Activated CD4-positive, alpha-beta T cell treated with anti-CD3 and anti-CD28 coated beads, Interleukin-2, amount 50 U/mL, for 4 hours (primary cell): Measurements from ENCODE around the gene MYO1C.

Experiments used
- DNase-seq, 2 experiments: peaks; one replicate each; pipeline ENCODE4 v3.0.0-alpha.2; 2020

Gene MYO1C

DNA sequence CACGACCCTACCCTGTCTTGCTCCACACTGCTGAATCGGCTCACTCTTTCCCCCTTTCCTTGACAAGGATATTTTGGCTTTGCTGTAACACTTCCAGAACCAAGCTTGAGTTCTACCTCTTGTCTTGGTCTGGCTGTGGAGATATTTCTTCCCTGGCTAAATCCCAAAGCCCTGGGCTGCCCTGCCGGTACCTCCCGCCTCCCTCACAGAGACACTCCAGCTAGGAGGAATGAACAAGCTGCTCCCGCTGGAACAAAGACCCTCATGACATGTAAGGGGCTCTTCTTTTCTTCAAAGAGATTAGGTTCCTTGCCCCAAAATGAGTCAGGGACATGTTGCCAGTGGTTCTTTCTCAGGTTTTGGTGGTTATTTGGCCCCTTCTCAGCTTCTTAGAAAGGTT, 13.1 kb upstream of the MYO1C start:
- DNase-seq, result no peak

DNA sequence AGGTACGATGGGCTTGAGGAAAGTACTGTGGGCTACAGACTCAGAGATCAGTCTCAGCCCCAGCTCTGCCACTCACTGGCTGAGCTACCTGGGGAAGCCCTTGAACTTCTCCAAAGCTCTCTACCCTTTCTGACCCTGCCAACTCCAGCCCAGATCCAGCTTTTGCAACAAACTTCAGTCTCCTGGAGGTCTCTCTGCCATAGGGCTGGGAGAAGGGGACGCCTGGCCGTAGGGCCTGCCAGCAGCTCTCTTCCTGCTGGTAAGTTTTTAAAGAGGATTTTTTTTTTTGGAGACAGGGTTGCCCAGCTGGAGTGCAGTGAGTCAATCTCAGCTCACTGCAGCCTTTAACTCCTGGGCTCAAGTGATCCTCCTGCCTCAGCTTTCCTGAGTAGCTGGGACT, 12.4 kb upstream of the MYO1C start:
- DNase-seq, result no peak

DNA sequence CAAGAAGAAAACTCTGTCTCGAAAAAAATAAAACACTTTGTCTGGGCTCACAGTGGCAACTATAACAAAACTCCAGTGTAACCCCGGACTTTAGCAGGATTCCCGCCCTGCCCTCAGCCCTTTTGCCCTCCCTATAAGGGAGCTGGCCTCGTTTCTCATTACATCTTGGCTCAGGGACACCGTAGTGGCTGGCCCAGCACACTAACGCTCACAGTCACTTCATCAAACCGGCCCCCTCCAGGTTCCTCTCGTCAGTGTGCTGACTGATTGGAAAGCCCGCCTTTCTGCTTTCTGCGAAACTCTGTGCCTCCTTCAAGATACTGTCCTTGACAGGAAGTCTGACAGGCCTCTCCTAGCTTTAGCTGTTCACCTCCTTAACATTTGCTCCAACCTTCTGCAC, 11.2 kb upstream of the MYO1C start:
- no peak for DNase-seq

DNA sequence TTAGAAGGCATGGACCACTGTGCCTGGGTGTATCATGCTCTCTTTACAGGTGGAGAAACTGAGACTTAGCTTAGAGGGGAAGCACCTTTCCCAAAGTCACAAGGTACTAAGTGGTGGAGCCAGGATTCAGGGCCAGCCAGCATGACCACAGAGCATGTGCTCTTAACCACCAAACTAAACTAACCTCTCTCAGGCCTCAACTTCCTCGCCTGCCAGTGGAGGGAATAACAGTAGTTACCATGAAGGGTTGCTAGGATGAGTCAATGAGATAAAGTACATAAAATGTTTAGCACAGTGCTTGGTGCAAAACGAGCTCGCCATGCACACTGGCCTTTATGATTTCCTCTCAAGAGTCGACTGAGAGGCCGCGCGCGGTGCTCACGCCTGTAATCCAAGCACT, 6.4 kb upstream of the MYO1C start:
- no peak for DNase-seq

DNA sequence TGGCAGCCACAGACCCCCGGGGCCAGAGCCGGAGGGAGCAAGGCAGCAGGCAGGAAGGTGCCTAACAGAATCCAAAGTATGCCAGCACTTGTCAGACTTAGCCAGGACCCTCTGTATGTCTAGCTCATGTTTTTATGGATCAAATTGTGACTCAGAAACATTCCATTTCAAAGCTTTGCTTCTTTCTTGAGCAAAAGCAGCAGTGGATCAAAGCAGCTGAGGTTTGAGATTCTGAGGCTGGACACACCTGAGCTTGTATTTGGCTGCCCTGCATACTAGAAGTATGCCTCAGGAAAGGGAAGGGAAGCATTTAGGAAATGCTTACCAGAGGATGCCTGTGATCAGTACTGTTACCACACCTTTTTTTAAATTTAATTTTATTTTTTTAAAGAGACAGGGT, 5.7 kb upstream of the MYO1C start:
- no peak for DNase-seq

DNA sequence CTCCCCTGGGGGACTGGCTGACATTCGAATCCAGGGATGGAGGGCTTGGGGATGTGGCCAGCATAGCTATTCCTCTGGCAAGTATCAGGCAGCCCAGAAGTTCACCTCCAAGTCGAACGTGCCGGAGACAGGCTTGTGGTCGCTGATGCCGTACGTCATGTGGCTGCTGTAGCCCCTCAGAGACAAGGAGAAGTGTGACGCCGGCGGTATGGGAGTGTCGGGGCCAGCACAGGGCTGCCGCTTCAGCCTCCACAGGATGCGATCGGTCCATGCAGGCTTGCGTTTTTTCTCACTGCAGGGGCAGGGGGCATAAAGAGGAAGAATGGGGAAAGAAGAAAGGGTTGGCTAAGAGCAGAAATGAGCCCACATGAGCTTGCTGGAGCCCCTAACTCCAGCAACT, 5.3 kb upstream of the MYO1C start:
- no peak for DNase-seq

DNA sequence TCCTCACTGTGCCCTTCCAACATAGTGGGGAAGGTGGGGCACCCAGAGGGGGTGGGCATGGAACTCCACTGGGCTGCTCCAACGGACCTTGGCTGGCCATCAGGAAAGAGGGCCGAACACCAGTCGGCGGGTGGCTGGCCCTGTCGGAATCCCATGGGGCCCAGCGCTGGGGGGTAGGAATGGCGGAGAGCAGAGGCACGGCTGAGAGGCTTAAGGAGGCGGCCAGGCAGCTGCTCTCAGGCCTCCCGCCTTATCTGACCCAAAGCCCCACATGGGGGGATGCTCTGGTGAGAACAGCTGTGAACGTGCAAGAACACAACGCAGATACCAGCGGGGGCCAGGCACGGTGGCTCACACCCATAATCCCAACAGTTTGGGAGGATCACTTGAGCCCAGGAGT, 4.4 kb upstream of the MYO1C start:
- DNase-seq, result no peak

DNA sequence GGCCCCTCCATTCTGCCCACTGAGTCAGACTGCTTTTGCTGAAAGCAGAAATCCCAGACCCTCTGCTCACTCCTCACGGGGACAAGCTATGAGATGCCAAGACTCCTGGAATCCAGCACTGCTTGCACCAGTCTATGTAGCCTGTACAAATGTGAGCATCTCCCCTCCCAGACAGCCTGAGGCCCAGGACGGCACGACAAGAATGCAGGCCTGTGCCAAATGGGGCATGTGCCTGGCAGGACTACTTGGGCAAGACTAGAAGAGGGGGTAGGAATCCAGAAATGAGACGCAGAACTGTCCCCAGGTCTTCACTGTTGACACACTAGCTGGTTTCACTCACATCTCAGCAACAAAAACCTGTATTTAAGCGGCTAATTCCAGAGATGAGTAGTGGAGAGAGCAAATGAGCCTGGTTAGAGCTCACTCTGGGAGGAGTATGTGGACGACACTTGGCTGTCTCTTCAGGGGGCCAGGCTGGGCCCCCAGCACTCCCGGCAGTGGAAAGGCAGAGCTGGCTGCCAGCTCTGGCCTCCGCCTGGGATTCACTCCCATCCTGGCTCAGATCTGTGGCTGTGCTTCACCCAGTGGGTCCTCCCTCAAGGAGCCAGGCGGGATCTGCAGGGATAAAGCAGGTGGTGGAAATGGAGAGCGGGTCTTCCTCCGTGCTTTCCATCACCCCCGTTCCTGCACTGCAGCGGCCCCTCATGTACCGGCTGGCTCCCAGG, 2.9 kb upstream of the MYO1C start:
- DNase-seq, result no peak

DNA sequence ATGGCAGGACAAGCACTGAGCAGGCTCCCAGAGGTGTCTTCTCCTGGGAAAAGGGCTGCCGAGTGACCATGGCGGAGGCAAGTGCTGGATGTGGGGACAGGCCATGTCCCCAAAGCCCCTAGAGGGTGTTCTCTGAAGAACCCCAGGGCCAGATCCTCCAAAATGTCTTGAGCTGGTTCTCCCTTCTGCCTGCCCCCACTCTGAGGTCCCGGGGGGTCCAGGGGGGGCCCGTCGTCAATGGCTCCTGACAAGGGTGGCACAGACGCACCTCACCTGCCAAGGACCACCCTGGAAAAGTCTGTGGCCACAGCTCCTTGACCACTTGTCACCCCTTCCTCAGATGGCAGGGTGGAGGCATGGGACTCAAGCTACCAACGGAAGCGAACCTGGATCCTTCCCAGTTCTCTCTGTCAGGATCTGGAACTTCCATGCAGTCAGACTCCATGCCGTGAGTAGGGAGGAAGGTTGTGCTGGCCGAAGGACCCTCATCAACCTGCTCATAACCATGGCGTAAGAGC, 2.3 kb upstream of the MYO1C start:
- no peak for DNase-seq

DNA sequence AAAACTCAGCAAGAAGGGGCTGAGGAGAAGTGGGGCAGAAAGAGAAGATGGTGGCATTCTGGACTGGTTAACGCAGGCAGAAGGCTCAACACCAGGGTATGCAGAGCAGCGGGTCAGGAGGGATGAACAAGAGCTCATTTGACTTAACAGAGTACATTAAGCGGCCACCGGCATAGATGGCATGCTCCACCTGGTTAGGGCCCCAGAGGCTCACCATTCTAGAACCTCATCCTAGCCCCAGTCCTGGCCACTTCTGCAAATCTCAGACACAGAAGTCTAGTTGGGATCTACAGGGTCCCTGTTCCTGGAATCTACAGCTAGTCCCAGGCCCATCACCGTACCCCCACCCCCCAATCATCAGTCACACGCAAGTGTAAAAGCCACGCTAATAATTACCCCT, 1.7 kb upstream of the MYO1C start:
- no peak for DNase-seq

DNA sequence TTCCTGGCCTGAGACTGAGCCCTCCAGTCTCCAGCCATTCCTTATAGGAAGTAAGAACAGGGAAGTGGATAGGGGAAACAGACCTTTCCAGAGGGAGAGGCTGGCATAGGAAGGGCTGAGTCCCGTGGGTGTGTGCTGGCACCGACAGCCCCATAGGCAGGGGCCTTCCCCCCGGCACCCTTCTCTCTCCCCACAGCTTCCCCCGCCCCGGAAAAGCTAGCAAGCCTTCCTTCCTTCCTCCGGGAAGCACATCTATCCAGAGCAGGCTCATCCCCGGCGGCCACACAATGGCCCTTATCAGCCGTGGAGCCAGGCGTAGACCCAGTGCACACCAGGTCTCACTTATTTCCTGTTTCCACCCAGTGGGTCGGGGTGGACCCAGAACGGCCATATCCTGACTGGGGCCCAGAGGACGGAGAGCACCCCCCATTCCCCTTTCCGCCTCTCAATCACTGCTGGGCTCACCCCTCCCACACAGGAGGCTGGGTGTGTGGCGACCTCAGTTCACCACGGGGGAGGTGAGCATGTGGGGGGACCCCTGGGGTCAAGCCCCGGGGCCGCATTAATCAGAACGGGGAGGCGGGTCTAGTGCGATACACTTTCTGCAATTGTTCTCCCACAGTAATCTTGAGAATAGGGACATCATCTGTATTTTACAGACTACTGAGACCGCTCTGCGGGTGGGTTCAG, 950 bp upstream of the MYO1C start:
- no peak for DNase-seq

DNA sequence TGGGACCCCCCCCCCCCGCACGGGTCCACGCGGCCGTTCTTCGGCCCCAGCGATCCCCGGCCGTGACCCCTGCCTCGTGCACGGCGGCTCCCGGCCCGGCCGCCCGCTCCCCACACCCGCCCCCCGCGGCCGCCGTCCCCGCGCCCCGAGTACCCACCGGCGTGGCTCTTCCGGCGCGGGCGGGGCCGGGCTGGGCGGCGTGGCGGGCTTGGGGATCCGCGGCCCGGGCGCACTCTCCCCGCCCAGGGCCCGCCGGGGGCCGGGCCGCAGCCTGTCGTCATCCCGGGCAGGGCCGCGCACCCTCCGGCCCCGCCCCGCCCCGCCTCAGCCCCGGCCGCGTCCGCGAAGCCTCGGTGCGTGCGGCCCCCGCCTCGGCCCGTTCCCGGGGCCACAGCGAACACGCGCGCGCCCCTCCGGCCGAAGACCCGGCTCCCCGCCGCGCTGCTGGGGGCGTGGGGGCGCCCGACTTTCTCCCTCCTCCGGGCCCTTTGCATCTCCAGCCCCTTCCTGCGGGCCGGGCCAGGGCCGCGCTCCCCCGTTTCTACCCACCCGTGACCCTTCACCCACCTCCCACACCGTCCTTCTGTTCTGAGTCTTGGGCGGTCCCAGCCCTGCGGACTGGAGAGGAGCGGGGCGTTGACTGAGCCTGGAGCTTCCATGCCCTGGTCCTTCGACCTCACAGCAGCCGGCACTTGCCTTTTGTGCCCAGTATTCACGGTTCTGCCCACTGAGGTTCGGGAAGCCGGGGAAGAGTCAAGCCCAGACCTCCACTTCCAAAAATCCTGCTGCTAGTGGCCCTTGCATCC, 840 bp downstream of the MYO1C start:
- DNase-seq, result no peak

DNA sequence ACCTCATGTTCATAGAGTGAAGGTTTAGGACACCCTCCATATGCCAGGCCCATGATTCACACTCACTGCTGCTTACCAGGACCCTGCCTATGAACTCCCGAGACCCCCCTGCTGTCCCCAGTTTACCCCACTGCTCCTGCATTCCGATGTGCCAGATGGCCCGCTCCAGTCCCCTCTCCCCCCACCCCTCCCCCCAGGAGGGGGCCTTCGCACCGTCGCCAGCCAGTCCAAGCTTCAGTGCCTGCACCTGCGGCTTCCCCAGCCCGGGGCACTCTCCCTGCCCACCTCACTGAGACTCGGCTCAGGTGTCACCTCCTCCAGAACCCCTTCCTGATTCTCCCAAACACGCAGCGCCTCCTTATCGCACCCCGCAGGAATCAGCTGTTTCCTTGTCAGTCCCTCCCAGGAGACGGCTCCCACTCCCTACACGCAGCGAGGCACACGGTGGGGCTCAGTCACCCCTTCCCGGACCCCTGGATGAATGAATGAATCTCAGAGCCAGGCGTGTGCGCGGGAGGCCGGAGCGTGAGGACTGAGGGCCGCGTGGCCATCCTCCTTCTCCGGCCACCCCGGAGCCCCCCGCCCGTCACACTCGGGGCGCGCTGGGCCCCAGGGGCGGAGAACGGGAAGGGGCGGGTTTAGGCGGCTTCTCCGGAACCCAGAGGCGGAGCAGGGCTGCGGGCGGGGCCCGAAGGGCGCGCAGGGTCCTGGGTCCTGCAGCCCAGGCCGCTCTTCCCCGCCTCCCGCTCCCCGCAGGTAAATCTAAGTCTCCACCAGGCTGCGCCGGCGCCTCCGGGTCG, 1.6 kb downstream of the MYO1C start:
- DNase-seq, result peak; percentile 55 to 56

DNA sequence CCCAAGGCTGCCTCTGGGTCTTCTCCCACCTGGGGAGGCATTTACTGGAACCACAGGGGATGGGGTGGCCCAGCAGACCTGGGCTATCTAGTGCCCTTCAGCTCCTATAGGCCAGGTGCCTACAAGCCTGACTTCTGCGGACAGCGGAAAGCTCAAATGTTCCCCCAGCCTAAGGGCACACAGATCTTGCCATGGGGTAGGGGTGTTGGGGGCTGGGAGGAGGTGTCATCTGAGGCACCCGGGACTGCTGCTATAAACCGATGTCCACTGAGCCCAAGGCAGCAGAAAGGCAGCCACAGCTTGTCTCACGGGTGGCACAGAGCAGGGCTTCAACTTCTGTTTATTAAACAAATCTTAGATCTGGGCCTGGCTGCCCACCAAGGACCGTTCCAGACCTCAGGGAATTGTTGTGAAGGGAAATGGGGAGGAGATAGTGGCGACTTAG, 3.6 kb downstream of the MYO1C start:
- no peak for DNase-seq

DNA sequence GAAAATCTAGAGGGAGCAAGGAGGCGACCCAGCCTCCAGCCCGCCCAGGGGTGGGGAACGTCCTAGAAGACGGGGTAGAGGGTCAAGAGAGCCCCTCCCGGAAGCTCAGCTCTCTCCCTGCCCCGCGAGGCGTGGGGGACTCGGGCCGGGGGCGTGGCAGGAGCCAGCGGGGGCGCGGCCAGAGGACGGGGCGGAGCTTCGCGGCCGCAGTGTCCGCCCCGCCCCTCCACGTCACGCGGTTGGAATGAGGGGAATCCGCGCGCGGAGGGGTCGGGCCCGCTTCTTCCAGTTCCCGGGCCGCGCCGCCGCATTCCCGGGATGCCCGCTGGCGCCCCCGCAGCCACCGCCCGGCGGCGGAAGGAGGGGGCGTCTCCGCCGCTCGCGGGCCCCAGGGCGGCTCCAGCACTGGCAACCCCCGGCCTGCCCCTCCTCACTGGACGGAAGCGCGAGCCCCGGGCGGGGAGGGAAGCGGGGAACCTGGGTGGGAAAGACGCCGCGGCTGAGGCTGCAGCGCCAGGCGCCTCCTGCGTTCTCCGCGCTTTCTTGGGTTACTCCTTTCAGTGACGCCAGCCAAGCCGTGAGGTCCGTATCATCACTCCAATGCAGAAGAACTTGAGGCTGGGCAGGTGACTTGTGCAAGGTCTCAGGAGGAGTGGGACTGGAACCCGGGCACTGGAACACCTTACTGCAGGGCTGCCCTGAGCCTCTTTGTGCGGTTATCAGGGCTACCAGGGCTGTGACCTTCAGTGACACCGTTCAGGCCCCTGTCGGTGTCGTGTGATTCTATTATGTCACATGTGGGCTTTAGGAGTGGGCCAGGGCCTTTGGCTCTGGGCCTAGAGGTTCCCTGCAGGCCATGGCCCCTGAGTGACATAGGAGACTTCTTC, 4.3 kb downstream of the MYO1C start:
- DNase-seq, result peak; percentile 51 to 53

DNA sequence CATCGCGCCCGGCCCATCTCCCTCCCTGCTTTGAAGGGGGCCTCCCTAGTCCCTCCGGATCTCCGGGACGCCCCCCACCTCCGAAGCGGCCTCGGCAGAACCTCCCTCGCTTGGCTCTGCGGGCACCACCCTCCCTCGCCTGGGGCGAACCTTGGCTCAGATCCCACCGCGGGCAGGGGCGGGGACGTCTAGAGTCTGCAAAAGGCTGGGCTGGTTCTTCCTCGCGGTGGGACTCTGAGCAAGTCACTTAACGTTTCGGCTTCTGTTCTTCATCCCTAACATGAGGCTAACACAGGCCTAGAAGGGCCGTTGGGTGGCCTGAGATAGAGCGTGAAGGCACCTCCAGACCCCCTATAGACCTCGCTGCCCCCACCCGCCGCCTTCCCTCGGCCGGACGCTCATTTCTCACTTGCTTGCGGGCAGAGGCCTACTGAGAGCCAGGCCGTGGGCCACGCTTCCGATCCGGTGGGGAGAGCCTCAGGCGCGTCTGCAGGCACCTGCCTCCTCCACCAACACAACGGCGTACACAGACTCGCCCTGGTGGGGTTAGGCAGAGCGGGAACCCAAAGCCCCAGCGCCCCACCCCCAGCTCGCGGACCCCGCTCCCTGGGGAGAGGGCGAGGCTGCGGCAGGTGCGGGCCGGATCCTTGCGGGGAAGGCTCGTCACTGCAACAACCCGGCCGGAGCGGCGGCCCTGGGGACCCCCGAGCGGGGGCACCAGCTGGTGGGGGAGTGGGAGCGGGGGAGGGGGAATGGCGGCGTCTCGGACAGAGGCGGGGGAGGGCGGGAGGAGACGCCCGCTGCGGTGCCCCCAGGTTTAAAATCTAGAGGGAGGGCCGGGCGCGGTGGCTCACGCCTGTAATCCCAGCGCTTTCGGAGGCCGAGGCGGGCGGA, 5.4 kb downstream of the MYO1C start:
- DNase-seq, result peak; percentile 79 to 81

DNA sequence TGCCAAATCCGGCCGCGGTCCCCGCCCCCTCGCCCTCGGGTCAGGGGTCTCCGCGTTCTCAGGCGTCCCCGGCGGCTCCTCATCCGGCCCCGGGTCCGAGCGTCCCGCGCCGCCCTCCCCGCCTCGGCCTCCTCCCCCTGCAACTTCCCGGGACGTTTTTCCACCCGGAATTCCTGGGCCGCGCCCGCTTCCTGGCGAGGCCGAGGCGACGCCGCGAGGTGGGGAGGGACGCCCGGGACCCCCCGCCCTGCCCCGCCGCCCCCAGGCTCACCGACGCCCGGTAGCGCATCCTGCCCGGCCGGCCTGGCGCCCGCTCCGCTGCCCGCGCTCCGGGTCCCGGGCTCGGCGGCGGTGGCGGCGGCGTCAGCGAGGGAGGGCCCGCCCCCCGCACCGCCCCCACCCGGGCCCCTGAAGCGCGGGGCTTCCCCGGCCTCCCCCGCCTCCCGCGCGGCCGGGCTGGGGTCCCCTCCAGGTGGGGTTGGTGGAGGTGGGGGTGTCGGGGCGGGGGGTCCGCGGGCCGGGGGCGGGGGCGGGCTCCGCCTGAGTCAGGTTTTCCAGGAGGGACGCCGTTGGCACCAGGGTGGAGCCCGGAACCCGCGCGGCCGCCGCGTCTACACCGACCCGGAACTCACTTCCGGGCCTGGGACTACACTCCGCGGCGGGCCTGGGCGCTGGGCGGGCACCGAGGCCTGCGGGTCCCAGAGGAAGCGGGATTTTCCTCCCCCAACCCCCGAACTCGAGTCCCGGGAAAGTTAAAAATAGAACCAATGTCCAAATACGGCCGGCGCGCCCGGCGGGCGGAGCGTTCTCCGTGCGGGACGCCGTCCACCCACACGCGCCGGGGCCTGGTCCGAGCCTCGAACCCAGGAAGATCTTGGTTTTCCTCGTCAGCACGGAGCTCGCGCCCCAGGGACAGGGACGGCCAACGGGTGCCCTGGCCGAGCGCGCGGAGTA, 6.8 kb downstream of the MYO1C start:
- DNase-seq, result peak; percentile 60 to 72

DNA sequence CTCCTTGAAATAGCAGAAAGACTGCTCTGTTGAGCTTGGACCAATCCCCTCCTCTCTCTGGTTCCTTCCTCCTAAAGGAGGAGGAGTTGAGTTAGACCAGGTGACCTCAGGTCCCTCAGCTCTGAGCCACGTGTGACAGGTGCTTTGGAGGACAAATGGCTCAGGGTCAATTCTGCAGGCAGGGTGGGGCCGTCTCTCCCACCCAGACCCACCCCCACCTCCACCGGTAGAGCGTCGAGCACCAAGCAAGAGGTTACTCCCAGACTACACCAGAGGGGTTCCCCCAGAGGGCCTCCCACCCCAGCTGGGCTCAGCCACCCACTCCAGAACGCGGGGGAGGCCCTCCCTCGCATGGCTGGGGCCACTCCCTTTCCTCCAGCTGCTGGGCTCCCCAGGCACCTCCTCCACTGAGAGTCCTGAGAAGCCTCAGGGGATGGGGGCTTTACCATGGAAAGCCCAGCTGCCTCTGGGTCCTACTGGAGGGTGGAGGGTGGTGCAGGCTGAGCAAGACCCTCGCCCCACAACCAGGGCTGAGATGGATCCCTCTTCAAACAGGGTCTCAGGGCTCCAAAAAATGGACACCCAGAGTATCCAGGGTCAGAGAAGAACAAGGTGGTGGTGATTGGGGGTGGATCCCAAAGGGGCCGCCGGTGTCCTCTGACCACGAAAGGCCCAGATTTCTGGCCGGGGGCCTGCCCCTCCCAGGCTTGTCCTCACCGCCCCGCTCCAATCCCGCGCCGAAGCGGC, 7.6 kb downstream of the MYO1C start:
- peak; percentile 39 to 50 for DNase-seq
